IMR-90 (cell line): ENCODE measurements around the gene ACACA. TPM values are rescaled to one million over a fixed set of nuclear protein-coding genes. Genes with fewer than 3 reads are reported as not detected.

Experiments
- ATAC-seq: fragments of 200-7000 bp; cut with Tn5 transposase; 2 replicates; pipeline ENCODE4 v1.9.1; 2020; ENCODE audit warnings: low read depth, mild to moderate bottlenecking, moderate library complexity
- BruUV-seq: library from RNA; stranded (reverse); fragments of 400-500 nt; replicated peaks from 2 replicates; lab custom pipeline; 2021; lab: Mats Ljungman, UMichigan
- CTCF ChIA-PET: fragments of 300-600 bp; formaldehyde crosslinking; extraction: SDS; loops from one replicate; lab custom pipeline; 2021; ENCODE audit warnings: antibody characterized with exemption; lab: Yijun Ruan, JAX
- POLR2A ChIA-PET: fragments of 300-600 bp; sonication (Branson Sonifier 250); formaldehyde crosslinking; loops from one replicate; lab custom pipeline; 2022; ENCODE audit warnings: antibody characterized with exemption; ENCODE audit not compliant: unreplicated experiment; lab: Charles Lee
- DNase-seq: peaks from one replicate; pipeline ENCODE4 v3.0.0; 2013
- H2AFZ ChIP-seq: replicated peaks from 2 replicates; pipeline ENCODE3; 2013; ENCODE audit warnings: low read length, mild to moderate bottlenecking; ENCODE audit not compliant: poor library complexity
- H2AK5ac ChIP-seq: 2 replicates; pipeline ENCODE4 v1.6.1; 2013; ENCODE audit warnings: low read depth, low read length, inconsistent platforms
- H2AK9ac ChIP-seq: replicated peaks from 2 replicates; pipeline ENCODE3; 2013; ENCODE audit warnings: mild to moderate bottlenecking, low read depth, low read length, moderate library complexity; ENCODE audit not compliant: poor library complexity
- H2BK120ac ChIP-seq: 2 replicates; pipeline ENCODE4 v1.6.1; 2013; ENCODE audit warnings: low read depth, low read length, inconsistent platforms
- H2BK15ac ChIP-seq: 3 replicates; pipeline ENCODE4 v1.6.1; 2013; ENCODE audit warnings: low read depth, low read length, inconsistent platforms
- H2BK20ac ChIP-seq: 2 replicates; pipeline ENCODE4 v1.6.1; 2013; ENCODE audit warnings: low read depth, mild to moderate bottlenecking, inconsistent platforms, low read length, moderate library complexity
- H2BK5ac ChIP-seq: 2 replicates; pipeline ENCODE4 v1.6.1; 2013; ENCODE audit warnings: mild to moderate bottlenecking, low read depth, low read length, inconsistent platforms; ENCODE audit not compliant: poor library complexity, severe bottlenecking
- H3K14ac ChIP-seq: replicated peaks from 2 replicates; pipeline ENCODE4 v1.6.1; 2013; ENCODE audit warnings: low read depth, low read length, inconsistent platforms
- H3K18ac ChIP-seq: 2 replicates; pipeline ENCODE4 v1.6.1; 2013; ENCODE audit warnings: low read depth, low read length, control low read depth
- H3K23ac ChIP-seq: 2 replicates; pipeline ENCODE4 v1.6.1; 2013; ENCODE audit warnings: low read depth, low read length, inconsistent platforms
- H3K27ac ChIP-seq: 2 replicates; pipeline ENCODE4 v1.5.1; 2013; ENCODE audit warnings: mild to moderate bottlenecking, control low read depth, low read length; ENCODE audit not compliant: insufficient read depth
- H3K27me3 ChIP-seq: 2 replicates; pipeline ENCODE4 v1.6.1; 2013; ENCODE audit warnings: low read length; ENCODE audit not compliant: control insufficient read depth, insufficient read depth
- H3K36me3 ChIP-seq: 2 replicates; pipeline ENCODE4 v1.6.1; 2013; ENCODE audit warnings: low read length, mixed read lengths; ENCODE audit not compliant: control insufficient read depth, insufficient read depth
- H3K4ac ChIP-seq: 2 replicates; pipeline ENCODE4 v1.6.1; 2013; ENCODE audit warnings: low read depth, low read length, inconsistent platforms
- H3K4me1 ChIP-seq: 2 replicates; pipeline ENCODE4 v1.6.1; 2013; ENCODE audit warnings: low read length, mixed read lengths; ENCODE audit not compliant: control insufficient read depth, insufficient read depth
- H3K4me2 ChIP-seq: 2 replicates; pipeline ENCODE4 v1.6.1; 2013; ENCODE audit warnings: low read depth, mild to moderate bottlenecking, control low read depth, low read length, moderate library complexity
- H3K4me3 ChIP-seq: 2 replicates; pipeline ENCODE4 v1.5.1; 2013; ENCODE audit warnings: low read depth, mild to moderate bottlenecking, control low read depth, low read length, moderate library complexity; ENCODE audit not compliant: insufficient read depth
- H3K56ac ChIP-seq: 2 replicates; pipeline ENCODE4 v1.6.1; 2013; ENCODE audit warnings: low read length, inconsistent platforms; ENCODE audit not compliant: insufficient read depth; ENCODE audit errors: extremely low read depth
- H3K79me1 ChIP-seq, 2 experiments: 2 replicates each; pipeline ENCODE4 v1.6.1; 2013; ENCODE audit warnings: low read length in 2 of 2, inconsistent platforms in 1 of 2, low read depth in 1 of 2
- H3K9ac ChIP-seq: 2 replicates; pipeline ENCODE4 v1.6.1; 2013; ENCODE audit warnings: low read depth, low read length, control low read depth
- H3K9me1 ChIP-seq: 2 replicates; pipeline ENCODE4 v1.6.1; 2013; ENCODE audit warnings: low read length, inconsistent platforms; ENCODE audit not compliant: insufficient read depth
- H3K9me3 ChIP-seq: 2 replicates; pipeline ENCODE4 v1.6.1; 2013; ENCODE audit warnings: low read length; ENCODE audit not compliant: control insufficient read depth, insufficient read depth
- H4K20me1 ChIP-seq: 2 replicates; pipeline ENCODE4 v1.6.1; 2013; ENCODE audit warnings: low read length, inconsistent platforms; ENCODE audit not compliant: insufficient read depth
- H4K5ac ChIP-seq: 2 replicates; pipeline ENCODE4 v1.6.1; 2013; ENCODE audit warnings: mild to moderate bottlenecking, low read depth, low read length, control low read depth
- H4K8ac ChIP-seq, 2 experiments: 2 replicates each; pipeline ENCODE4 v1.6.1; 2013; ENCODE audit warnings: low read depth in 2 of 2, low read length in 2 of 2, control low read depth in 1 of 2, inconsistent platforms in 1 of 2
- H4K91ac ChIP-seq: 2 replicates; pipeline ENCODE4 v1.6.1; 2013; ENCODE audit warnings: low read depth, low read length, inconsistent platforms; ENCODE audit not compliant: insufficient read depth
- CEBPB ChIP-seq: IDR thresholded peaks from 2 replicates; pipeline ENCODE4 v1.6.1; 2012; ENCODE audit warnings: low read depth, low read length, improper control_type of control experiment
- ELK1 ChIP-seq: fragments of 150-350 bp; IDR thresholded peaks from 2 replicates; pipeline ENCODE4 v1.6.1; 2016; ENCODE audit warnings: low read depth, mild to moderate bottlenecking, low read length, moderate library complexity, borderline replicate concordance
- MAFK ChIP-seq: IDR thresholded peaks from 2 replicates; pipeline ENCODE4 v1.6.1; 2012; ENCODE audit warnings: low read depth, low read length, improper control_type of control experiment
- MXI1 ChIP-seq: IDR thresholded peaks from 2 replicates; pipeline ENCODE4 v1.6.1; 2012; ENCODE audit warnings: low read depth, mild to moderate bottlenecking, low read length, moderate library complexity, borderline replicate concordance
- NFE2L2 ChIP-seq: fragments of 150-350 bp; IDR thresholded peaks from 2 replicates; pipeline ENCODE4 v1.6.1; 2016; ENCODE audit warnings: low read depth, mild to moderate bottlenecking, low read length
- POLR2A ChIP-seq: IDR thresholded peaks from 2 replicates; pipeline ENCODE4 v1.6.1; 2012; ENCODE audit warnings: mild to moderate bottlenecking, low read depth, low read length
- RAD21 ChIP-seq: IDR thresholded peaks from 2 replicates; pipeline ENCODE4 v1.6.1; 2012; ENCODE audit warnings: low read length, improper control_type of control experiment
- RCOR1 ChIP-seq: IDR thresholded peaks from 2 replicates; pipeline ENCODE4 v1.6.1; 2012; ENCODE audit warnings: mild to moderate bottlenecking, low read length, improper control_type of control experiment; ENCODE audit not compliant: insufficient replicate concordance
- SMC3 ChIP-seq: fragments of 150-350 bp; IDR thresholded peaks from 2 replicates; pipeline ENCODE4 v1.6.1; 2016; ENCODE audit warnings: low read depth, mild to moderate bottlenecking, antibody characterized with exemption, low read length, moderate library complexity
- WGBS, 2 experiments: methylation state at CpG; one replicate each; pipeline versions ENCODE4 v1.1.5 to v1.1.7; 2013; ENCODE audit warnings: missing lambda C conversion rate in 2 of 2; ENCODE audit not compliant: insufficient read length in 1 of 2; ENCODE audit errors: extremely low coverage in 2 of 2; 5-methylcytosine and 5-hydroxymethylcytosine counted together
- dilution Hi-C: fragments of 300-500 bp; cut with HindIII; formaldehyde crosslinking; loops from one replicate; pipeline ENCODE4 v1.14.3; 2018; ENCODE audit warnings: low sequenced_read_pairs; ENCODE audit not compliant: unreplicated experiment
- in situ Hi-C: fragments of 300-500 bp; cut with MboI; formaldehyde crosslinking; loops from 3 replicates; pipeline ENCODE4 v1.14.3; 2019; ENCODE audit warnings: low sequenced_read_pairs, inconsistent platforms, mixed read lengths
- intact Hi-C: fragments of 100-400 bp; cut with micrococcal nuclease; formaldehyde crosslinking; loops from 2 replicates; pipeline ENCODE4 v1.10.0; 2022
- polyA plus RNA-seq, 3 experiments: library from polyadenylated mRNA; depleted of rRNA; stranded (reverse); fragments of >200 nt; gene quantifications; 2 replicates each; pipeline ENCODE4 v1.2.3, GENCODE V29; 2012; ENCODE audit warnings: low replicate concordance in 1 of 3
- total RNA-seq: library from RNA; depleted of rRNA; stranded (reverse); fragments of >200 nt; gene quantifications from 2 replicates; pipeline ENCODE4 v1.2.3, GENCODE V29; 2012

ACACA gene
- total and polyA plus RNA-seq, 2 of the 4 experiments (the other 2 are of a cell fraction), result 21.3 to 39.1 TPM

DNA sequence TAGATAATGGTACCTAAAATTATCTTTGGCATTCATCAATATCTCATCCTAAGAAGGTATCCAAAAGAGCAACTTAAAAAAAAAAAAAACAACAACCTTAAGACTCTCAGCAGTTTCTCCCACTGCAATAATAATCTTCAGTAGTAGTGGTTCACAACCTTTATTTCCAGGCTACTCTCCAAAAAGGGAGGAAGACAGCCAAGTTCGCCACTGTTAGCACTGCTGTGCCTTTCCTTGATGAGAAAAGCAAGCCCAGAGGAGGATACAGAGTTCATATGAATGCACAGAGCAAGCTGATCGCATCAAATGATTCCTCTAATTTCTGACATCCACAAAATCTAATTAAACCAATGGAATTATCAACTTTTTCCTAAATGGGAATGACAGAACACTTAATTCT lies 258.5 kb downstream of the ACACA start:
- Histone ChIP-seq H3K14ac (no peak overlapping the region), H2BK20ac (no peak overlapping the region), H3K18ac (no peak overlapping the region), H3K9me1 (no peaks in the 10 kb centered on the region; the same call in 1 of the 2 replicates), H2AK9ac (no peak overlapping the region), H4K5ac (no peak overlapping the region), H3K9me3 (no peaks in the 10 kb centered on the region), H3K27ac (no peak overlapping the region), H3K27me3 (no peaks in the 10 kb centered on the region), H3K9ac (no peak overlapping the region), H2BK120ac (no peak overlapping the region), H2AK5ac (no peak overlapping the region), H4K20me1 (no peaks in the 10 kb centered on the region), H4K91ac (no peak overlapping the region), H2BK5ac (no peak overlapping the region), H4K8ac (no peak overlapping the region), H3K4me2 (no peak overlapping the region), H3K23ac (no peak overlapping the region), H3K56ac (no peak overlapping the region), H2BK15ac (no peak overlapping the region), H3K4ac (no peak overlapping the region), H3K4me3 (no peak overlapping the region), H3K4me1 (peaks cover 2% of the 10 kb centered on the region; the same call in 1 of the 2 replicates), H3K79me1 (no peaks in the 10 kb centered on the region), H3K36me3 (peaks cover 4% of the 10 kb centered on the region; the same call in 1 of the 2 replicates), H2AFZ (no peak overlapping the region)
- DNase-seq (no peak), ATAC-seq (no peak)
- ChIA-PET CTCF (no interaction called here), POLR2A (no interaction called here)
- dilution Hi-C loops, result no loop called here
- no TSS peak for BruUV-seq
- in situ Hi-C loops, result no loop called here
- whole genome bisulfite sequencing, 2 experiments, result no CpG with 5 or more reads among the region's 2 CpGs
- no peak for TF ChIP-seq SMC3
- no peak for TF ChIP-seq CEBPB
- TF ChIP-seq ELK1, result no peak
- no peak for TF ChIP-seq RAD21
- no peak for TF ChIP-seq MAFK
- no peak for TF ChIP-seq POLR2A
- no peak for TF ChIP-seq RCOR1
- no peak for TF ChIP-seq NFE2L2
- TF ChIP-seq MXI1, result no peak
- intact Hi-C loops, result no loop called here
